ENCODE data around the gene SNN.

Gene SNN

DNA sequence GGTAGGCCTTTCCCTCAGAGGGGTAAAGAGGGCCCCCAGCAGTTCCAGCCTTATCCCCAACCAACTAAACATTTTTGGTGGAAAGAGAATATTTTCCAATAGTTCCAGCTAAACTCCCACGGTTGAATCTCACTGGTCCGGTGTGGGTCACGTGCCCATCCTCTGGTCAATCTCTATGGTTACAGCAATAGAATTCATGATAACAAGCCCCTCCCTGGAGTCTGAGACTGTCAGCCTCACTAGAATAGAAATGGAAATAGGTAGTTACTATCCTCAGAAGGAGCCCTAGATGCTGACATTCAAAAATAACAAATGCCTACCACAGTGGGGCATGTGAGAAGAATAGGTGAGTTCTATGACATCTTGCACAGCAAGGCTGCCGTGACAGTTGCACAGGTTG, 44.0 kb upstream of the SNN start:
- Mint-ChIP-seq H3K9me3 (peaks cover 3% of the 10 kb centered on the region), H3K4me1 (peaks cover 21% of the 10 kb centered on the region), H3K36me3 (ENCODE audit: low read depth) (no peaks in the 10 kb centered on the region), H3K27me3 (ENCODE audit: low read depth) (no peaks in the 10 kb centered on the region), H3K27ac (peak overlapping the region; percentile 73 to 95 (median 86)), H3K4me3 (no peak overlapping the region)
- TF ChIP-seq, protein P1, sequence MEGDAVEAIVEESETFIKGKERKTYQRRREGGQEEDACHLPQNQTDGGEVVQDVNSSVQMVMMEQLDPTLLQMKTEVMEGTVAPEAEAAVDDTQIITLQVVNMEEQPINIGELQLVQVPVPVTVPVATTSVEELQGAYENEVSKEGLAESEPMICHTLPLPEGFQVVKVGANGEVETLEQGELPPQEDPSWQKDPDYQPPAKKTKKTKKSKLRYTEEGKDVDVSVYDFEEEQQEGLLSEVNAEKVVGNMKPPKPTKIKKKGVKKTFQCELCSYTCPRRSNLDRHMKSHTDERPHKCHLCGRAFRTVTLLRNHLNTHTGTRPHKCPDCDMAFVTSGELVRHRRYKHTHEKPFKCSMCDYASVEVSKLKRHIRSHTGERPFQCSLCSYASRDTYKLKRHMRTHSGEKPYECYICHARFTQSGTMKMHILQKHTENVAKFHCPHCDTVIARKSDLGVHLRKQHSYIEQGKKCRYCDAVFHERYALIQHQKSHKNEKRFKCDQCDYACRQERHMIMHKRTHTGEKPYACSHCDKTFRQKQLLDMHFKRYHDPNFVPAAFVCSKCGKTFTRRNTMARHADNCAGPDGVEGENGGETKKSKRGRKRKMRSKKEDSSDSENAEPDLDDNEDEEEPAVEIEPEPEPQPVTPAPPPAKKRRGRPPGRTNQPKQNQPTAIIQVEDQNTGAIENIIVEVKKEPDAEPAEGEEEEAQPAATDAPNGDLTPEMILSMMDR (IDR thresholded peaks at IDR 0.05; ENCODE audit: unreplicated experiment in 3 of 3), result no peak

DNA sequence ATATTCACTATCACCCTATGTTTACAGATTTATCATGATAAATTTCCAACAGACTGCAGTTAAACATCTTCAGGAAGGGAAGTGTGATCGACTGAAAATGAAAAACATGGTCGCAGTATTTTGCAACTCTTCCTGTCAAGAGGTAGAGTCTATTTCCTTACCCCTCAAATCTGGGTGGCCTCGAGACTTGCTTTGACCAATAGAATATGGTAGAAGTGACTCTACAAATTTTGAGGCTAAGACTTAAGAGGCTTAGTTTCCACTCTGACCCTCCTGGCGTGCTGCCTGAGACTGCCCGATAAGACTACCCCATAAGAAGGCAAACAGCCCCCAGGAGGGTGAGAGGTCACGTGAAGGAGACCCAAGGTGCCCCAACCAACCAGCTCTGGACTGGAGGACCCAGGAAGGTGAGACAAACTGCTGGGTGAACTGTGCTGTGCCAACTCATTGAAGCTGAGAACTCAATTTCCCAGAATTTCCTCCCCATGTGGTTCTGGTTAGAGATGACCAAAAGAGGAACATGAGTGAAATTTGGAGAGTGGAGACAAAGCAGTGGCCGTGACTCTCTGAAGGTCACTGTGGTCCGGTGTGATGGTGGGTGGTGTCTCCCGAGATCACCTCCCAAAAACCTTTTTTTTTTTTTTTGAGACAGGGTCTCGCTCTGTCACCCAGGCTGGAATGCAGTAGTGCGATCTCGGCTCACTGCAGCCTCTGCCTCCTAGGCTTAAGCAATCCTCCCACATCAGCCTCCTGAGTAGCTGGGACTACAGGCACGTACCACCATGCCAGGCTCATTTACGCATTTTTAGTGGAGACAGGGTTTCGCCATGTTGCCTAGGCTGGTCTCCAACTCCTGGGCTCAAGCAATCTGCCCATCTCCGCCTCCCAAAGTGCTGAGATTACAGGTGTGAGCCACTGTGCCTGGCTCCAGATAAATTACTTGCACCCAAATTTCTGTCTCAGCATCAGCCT, 43.3 kb upstream of the SNN start:
- Mint-ChIP-seq H3K36me3 (ENCODE audit: low read depth) (no peaks in the 10 kb centered on the region), H3K4me3 (no peak overlapping the region), H3K27ac (peak overlapping the region in 2 of 3 experiments; percentile 86 to 95), H3K27me3 (ENCODE audit: low read depth) (no peaks in the 10 kb centered on the region), H3K4me1 (peaks cover 27% of the 10 kb centered on the region), H3K9me3 (peaks cover 3% of the 10 kb centered on the region)
- TF ChIP-seq, protein P1 (IDR thresholded peaks at IDR 0.05; ENCODE audit: unreplicated experiment in 3 of 3), result no peak

DNA sequence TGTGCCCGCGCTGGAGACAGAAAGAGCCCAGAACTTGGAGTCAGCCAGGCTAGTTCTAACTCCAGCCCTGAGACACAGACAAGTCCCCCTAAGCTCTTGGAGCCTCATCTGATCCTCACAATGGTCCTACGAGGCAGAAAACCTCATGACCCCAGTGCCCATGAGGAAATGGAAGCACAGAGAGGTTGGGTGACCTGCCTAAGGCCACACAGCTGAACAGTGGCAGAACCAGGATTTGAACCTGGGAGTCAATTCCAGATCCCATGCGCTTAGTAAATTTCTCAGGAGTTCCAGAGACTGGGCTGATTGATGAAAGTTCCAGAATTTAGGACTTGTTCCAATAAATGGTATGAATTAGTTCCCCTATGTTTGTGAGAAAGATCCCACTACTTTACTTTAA, 42.5 kb upstream of the SNN start:
- Mint-ChIP-seq H3K9me3 (no peaks in the 10 kb centered on the region), H3K27ac (peak overlapping the region in 2 of 3 experiments; percentile 41 to 42), H3K27me3 (ENCODE audit: low read depth) (no peaks in the 10 kb centered on the region), H3K4me3 (no peak overlapping the region), H3K4me1 (peaks cover 32% of the 10 kb centered on the region), H3K36me3 (ENCODE audit: low read depth) (no peaks in the 10 kb centered on the region)
- TF ChIP-seq, protein P1 (IDR thresholded peaks at IDR 0.05; ENCODE audit: unreplicated experiment in 3 of 3), result no peak

DNA sequence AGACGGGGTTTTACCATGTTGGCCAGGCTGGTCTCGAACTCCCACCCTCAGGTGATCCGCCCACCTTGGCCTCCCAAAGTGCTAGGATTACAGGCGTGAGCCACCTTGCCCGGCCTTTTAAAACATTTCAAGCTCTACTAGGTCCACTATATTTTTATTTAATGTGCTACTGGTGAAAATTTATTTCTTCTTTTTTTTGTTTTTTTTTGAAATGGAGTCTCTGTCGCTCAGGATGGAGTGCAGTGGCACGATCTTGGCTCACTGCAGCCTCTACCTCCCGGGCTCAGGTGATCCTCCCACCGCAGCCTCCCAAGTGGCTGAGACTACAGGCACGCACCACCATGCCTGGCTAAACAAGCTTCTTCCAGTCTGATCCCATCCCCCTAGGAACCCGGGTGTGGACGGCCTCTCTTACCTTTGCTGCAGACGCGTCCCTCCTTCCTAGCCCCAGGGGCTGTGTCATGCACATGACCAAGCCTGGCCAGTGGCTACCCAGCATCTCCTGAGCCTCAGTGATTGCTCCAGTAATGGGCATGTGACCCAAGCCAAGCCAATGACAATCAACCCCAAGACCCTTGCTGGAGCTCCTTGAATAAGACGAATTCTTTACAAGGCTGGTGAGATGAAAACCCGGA, 41.5 kb upstream of the SNN start:
- Mint-ChIP-seq H3K27ac (peak overlapping the region in 1 of 3 experiments; percentile 43), H3K27me3 (ENCODE audit: low read depth) (no peaks in the 10 kb centered on the region), H3K4me3 (no peak overlapping the region), H3K36me3 (ENCODE audit: low read depth) (no peaks in the 10 kb centered on the region), H3K9me3 (no peaks in the 10 kb centered on the region), H3K4me1 (peaks cover 33% of the 10 kb centered on the region)
- TF ChIP-seq, protein P1 (IDR thresholded peaks at IDR 0.05; ENCODE audit: unreplicated experiment in 3 of 3), result no peak

DNA sequence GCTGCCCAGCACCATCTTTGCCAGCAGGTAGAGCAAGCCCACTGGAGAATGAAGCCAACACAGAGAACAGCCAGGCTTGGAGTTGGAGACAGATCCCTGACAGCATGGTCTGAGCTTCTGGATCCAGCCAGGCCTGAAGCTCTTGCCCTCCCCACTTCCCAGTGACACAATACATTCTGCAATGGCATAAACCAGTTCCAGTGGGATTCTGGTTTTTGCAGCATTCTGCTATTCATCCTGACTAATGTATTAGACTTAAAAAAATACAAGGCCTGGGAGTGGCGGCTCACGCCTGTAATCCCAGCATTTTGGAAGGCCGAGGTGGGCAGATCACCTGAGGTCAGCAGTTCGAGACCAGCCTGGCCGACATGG, 41.0 kb upstream of the SNN start:
- TF ChIP-seq, protein P1 (IDR thresholded peaks at IDR 0.05; ENCODE audit: unreplicated experiment in 3 of 3), result no peak
- Mint-ChIP-seq H3K4me1 (peaks cover 33% of the 10 kb centered on the region), H3K36me3 (ENCODE audit: low read depth) (no peaks in the 10 kb centered on the region), H3K27me3 (ENCODE audit: low read depth) (no peaks in the 10 kb centered on the region), H3K27ac (no peak overlapping the region), H3K9me3 (no peaks in the 10 kb centered on the region), H3K4me3 (no peak overlapping the region)

All from nephron (organoid).